T-cell (primary cell): Measurements from ENCODE around the gene TTC7B. TPM values are rescaled to one million over a fixed set of nuclear protein-coding genes. Genes with fewer than 3 reads are reported as not detected.

Source experiments
- ATAC-seq, 4 experiments: fragments of 200-7000 bp in 3 of 4; fragments of 150-1000 bp in 1 of 4; cut with Tn5 transposase; replicated peaks in 1 of 4; 1 replicate in 3 of 4; 2 replicates in 1 of 4; pipeline ENCODE4 v1.10.0; 2021; ENCODE audit warnings: moderate library complexity in 3 of 4, mild to moderate bottlenecking in 2 of 4, moderate number of reproducible peaks in 1 of 4
- CTCF ChIA-PET, 2 donors: fragments of 300-600 bp; sonication (Branson Sonifier 250); formaldehyde crosslinking; loops; one replicate each; lab custom pipeline; 2022; ENCODE audit warnings: antibody characterized with exemption in 2 of 2; lab: Charles Lee
- POLR2A ChIA-PET, 2 donors: fragments of 300-600 bp; sonication (Branson Sonifier 250); formaldehyde crosslinking; loops; one replicate each; lab custom pipeline; 2022; ENCODE audit warnings: antibody characterized with exemption in 2 of 2; lab: Charles Lee
- DNase-seq, 35 experiments: peaks; one replicate each; pipeline versions ENCODE4 v3.0.0 to v3.0.0-alpha.2; 2013 to 2023
- H3K27ac ChIP-seq: one replicate; pipeline ENCODE4 v1.5.1; 2013; ENCODE audit warnings: low read length
- H3K27me3 ChIP-seq, 2 experiments: replicated peaks in 1 of 2; 1 replicate in 1 of 2; 2 replicates in 1 of 2; pipeline versions ENCODE4 v1.6.1 to v1.7.0; 2013; ENCODE audit warnings: low read length in 1 of 2, mixed read lengths in 1 of 2; ENCODE audit not compliant: control insufficient read depth in 2 of 2, insufficient read depth in 2 of 2; ENCODE audit errors: extremely low read depth in 1 of 2
- H3K36me3 ChIP-seq, 2 donors: 1 replicate in 1 of 2; 2 replicates in 1 of 2; pipeline versions ENCODE4 v1.6.1 to v1.7.0; 2013; ENCODE audit warnings: low read length in 1 of 2; ENCODE audit not compliant: control insufficient read depth in 2 of 2, insufficient read depth in 1 of 2; ENCODE audit errors: extremely low read depth in 1 of 2
- H3K4me1 ChIP-seq, 2 experiments: 1 replicate in 1 of 2; 2 replicates in 1 of 2; pipeline versions ENCODE4 v1.6.1 to v1.7.0; 2013; ENCODE audit warnings: low read length in 2 of 2, mixed read lengths in 1 of 2; ENCODE audit not compliant: insufficient read depth in 2 of 2, control insufficient read depth in 1 of 2; ENCODE audit errors: extremely low read depth in 1 of 2
- H3K4me3 ChIP-seq, 2 donors: 1 replicate in 1 of 2; 2 replicates in 1 of 2; pipeline versions ENCODE4 v1.5.1 to v1.7.0; 2013; ENCODE audit warnings: mild to moderate bottlenecking in 2 of 2, low read length in 1 of 2, moderate library complexity in 1 of 2; ENCODE audit not compliant: control insufficient read depth in 1 of 2; ENCODE audit errors: extremely low read depth in 1 of 2
- H3K9me3 ChIP-seq: 2 replicates; pipeline ENCODE4 v1.7.0; 2013
- H3K27ac Mint-ChIP-seq, 2 donors: one replicate each; pipeline ENCODE4 v1.8.0; 2020 to 2021; ENCODE audit warnings: mild to moderate bottlenecking in 2 of 2, mixed read lengths in 2 of 2
- H3K27me3 Mint-ChIP-seq, 2 donors: one replicate each; pipeline ENCODE4 v1.8.0; 2021 to 2022; ENCODE audit warnings: mixed read lengths in 2 of 2
- H3K36me3 Mint-ChIP-seq: one replicate; pipeline ENCODE4 v1.8.0; 2021; ENCODE audit warnings: mixed read lengths
- H3K4me1 Mint-ChIP-seq, 3 donors: one replicate each; pipeline ENCODE4 v1.8.0; 2020 to 2022; ENCODE audit warnings: mixed read lengths in 3 of 3, mild to moderate bottlenecking in 1 of 3
- H3K4me3 Mint-ChIP-seq, 3 donors: one replicate each; pipeline ENCODE4 v1.8.0; 2020 to 2022; ENCODE audit warnings: mild to moderate bottlenecking in 3 of 3, mixed read lengths in 3 of 3, moderate library complexity in 3 of 3
- H3K9me3 Mint-ChIP-seq, 3 donors: one replicate each; pipeline ENCODE4 v1.8.0; 2020 to 2022; ENCODE audit warnings: mixed read lengths in 3 of 3
- WGBS: methylation state at CpG from one replicate; pipeline ENCODE4 v1.1.5; 2013; ENCODE audit warnings: missing lambda C conversion rate; ENCODE audit not compliant: insufficient coverage; 5-methylcytosine and 5-hydroxymethylcytosine counted together
- total RNA-seq, 35 experiments: library from RNA in 6 of 35; stranded (reverse) in 6 of 35; fragments of 120-200 nt in 1 of 35; gene quantifications; one replicate each; pipeline versions ENCODE4 v1.2.1 to v1.2.4 and lab custom pipeline; 2013 to 2026

Gene TTC7B
- total RNA-seq, 5 donors from 2014 or later (not counting 1 experiment from before 2014, with no cell fraction given): 1.5 to 2.6 (median 1.7) TPM

DNA sequence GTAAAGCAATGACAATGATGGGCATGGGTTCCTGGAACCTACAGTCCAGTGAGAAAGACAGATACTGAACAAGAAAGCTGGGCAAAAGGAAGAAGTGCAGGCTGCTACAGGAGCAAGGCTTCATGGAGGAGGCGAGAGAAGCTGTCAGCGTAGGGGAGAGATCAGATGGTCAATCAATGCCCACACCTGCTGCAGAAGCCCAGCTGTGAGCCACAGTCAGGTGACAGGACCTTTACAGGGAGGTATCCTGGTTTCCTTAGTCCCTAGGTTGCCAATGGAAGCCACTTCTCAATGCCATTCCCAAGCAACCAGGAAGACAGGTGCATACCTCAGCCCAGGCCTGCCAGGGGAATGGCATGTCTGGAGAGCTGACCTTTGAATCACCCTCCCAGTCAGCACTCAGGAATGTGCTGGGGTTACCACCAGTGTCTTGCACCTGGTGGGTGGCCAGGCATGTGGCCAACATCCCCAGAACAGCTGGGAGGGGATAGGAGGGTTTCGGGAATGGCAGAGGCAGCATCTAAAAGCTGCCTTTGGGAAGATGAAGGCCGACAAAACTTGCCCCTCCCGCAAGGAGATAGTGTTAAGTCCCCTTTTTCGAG, 170.3 kb downstream of the TTC7B start:
- Histone ChIP-seq H3K9me3 (no peaks in the 10 kb centered on the region), H3K27me3 (no peaks in the 10 kb centered on the region), H3K36me3 (no peaks in the 10 kb centered on the region), H3K4me3 (no peak overlapping the region), H3K4me1 (no peaks in the 10 kb centered on the region), H3K27ac (no peak overlapping the region)
- CTCF ChIA-PET: no interaction called here
- 87% methylated on average over 6 of the region's 6 CpGs for WGBS
- Mint-ChIP-seq H3K36me3 (no peaks in the 10 kb centered on the region), H3K4me3 (no peak overlapping the region), H3K9me3 (no peaks in the 10 kb centered on the region), H3K27me3 (no peaks in the 10 kb centered on the region), H3K4me1 (no peaks in the 10 kb centered on the region), H3K27ac (no peak overlapping the region)
- DNase-seq: no peak
- no peak for ATAC-seq
- POLR2A ChIA-PET: no interaction called here

DNA sequence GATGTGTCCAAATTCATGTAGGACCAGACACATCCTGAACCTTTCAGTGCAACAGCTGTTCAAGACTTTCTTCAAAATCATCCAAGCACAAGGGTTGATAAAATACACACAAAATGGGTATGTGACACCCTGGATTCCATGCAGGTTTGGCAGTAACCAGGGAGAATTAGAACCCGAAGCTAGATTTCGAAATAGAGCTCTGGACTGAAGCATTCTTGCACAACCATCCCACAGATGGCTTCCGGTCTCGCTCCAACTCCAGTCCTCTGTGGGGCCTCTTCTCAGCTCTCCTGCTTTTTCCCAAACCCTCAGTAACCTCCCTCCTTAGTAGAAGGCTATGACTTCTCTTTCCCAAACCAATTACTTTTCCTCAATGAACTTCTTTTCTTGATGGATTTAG, 171.3 kb downstream of the TTC7B start:
- Mint-ChIP-seq H3K36me3 (no peaks in the 10 kb centered on the region), H3K27me3 (no peaks in the 10 kb centered on the region), H3K4me1 (no peaks in the 10 kb centered on the region), H3K9me3 (no peaks in the 10 kb centered on the region), H3K4me3 (no peak overlapping the region), H3K27ac (no peak overlapping the region)
- Histone ChIP-seq H3K4me1 (no peaks in the 10 kb centered on the region), H3K4me3 (no peak overlapping the region), H3K27me3 (no peaks in the 10 kb centered on the region), H3K36me3 (no peaks in the 10 kb centered on the region), H3K9me3 (no peaks in the 10 kb centered on the region), H3K27ac (no peak overlapping the region)
- DNase-seq (no peak), ATAC-seq (no peak)
- WGBS: 85% methylated on average over 4 of the region's 4 CpGs
- ChIA-PET POLR2A (no interaction called here), CTCF (no interaction called here)

DNA sequence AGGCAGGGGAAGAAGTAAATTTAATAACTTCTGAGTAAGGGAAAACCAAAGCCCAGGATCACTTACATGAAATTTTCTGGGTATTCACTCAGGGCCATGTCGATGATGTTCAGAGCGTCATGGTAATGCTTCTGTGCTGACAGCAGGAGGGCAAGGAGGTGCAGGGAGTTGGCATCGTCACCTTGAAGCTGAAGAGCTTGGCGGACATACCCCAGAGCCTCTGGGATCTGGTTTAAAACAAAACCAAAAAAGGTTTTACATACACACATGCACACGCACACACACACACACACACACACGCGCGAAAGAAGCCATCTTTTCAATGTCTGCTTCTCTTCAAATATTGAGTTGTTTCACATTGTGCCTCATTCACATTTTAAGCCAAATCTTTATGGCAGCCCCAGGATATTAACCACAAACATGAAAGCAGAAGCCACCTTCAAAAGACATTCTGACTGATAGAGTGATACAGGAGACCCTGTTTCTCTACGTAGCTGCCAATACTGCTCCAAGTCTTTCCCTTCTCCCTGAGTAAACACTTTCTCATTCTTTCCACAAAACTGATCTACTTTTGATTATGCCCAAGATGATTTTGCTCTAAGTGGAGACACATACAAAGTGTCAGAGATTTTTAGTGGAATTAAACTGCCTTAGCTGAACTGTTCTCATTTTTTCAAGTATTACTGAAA, 172.1 kb downstream of the TTC7B start:
- Histone ChIP-seq H3K36me3 (no peaks in the 10 kb centered on the region), H3K9me3 (no peaks in the 10 kb centered on the region), H3K27me3 (no peaks in the 10 kb centered on the region), H3K27ac (no peak overlapping the region), H3K4me3 (no peak overlapping the region), H3K4me1 (no peaks in the 10 kb centered on the region)
- H3K9me3 Mint-ChIP-seq: no peaks in the 10 kb centered on the region
- H3K27me3 Mint-ChIP-seq: no peaks in the 10 kb centered on the region
- WGBS: 77% methylated on average over 8 of the region's 9 CpGs
- no peak overlapping the region for H3K4me3 Mint-ChIP-seq
- no peaks in the 10 kb centered on the region for H3K36me3 Mint-ChIP-seq
- H3K4me1 Mint-ChIP-seq: no peaks in the 10 kb centered on the region
- DNase-seq (no peak), ATAC-seq (no peak)
- H3K27ac Mint-ChIP-seq: no peak overlapping the region
- CTCF ChIA-PET: no interaction called here
- POLR2A ChIA-PET: no interaction called here

DNA sequence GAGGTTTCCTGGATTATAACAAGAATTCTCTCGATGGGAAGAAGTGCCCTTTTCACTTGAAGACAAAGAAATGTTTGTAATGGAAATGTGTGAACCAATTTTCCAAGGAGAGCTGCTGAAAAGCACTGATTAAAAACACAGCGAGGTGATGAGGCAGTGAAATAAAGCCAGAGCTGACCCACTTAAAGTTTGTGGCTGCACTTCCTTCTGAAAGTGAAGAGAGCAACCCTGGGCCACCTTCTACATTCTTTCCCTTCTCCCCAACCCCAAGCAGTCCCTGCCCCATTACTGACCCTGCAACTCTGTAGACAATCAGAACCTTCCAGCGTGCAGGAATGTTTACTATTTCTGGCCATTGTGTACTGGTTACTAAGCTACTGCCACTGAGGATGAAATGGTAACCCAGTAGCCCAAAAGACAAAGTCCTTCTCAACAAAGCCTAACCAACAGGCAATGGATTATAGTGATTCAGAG, 173.9 kb downstream of the TTC7B start:
- Histone ChIP-seq H3K36me3 (no peaks in the 10 kb centered on the region), H3K4me3 (no peak overlapping the region), H3K27me3 (no peaks in the 10 kb centered on the region), H3K9me3 (no peaks in the 10 kb centered on the region), H3K4me1 (no peaks in the 10 kb centered on the region), H3K27ac (no peak overlapping the region)
- no peak overlapping the region for H3K27ac Mint-ChIP-seq
- 67% methylated on average over 1 of the region's 3 CpGs for WGBS
- ATAC-seq (no peak), DNase-seq (no peak)
- no peaks in the 10 kb centered on the region for H3K9me3 Mint-ChIP-seq
- POLR2A ChIA-PET: no interaction called here
- H3K4me1 Mint-ChIP-seq: no peaks in the 10 kb centered on the region
- no peaks in the 10 kb centered on the region for H3K27me3 Mint-ChIP-seq
- no peaks in the 10 kb centered on the region for H3K36me3 Mint-ChIP-seq
- CTCF ChIA-PET: no interaction called here
- H3K4me3 Mint-ChIP-seq: no peak overlapping the region

DNA sequence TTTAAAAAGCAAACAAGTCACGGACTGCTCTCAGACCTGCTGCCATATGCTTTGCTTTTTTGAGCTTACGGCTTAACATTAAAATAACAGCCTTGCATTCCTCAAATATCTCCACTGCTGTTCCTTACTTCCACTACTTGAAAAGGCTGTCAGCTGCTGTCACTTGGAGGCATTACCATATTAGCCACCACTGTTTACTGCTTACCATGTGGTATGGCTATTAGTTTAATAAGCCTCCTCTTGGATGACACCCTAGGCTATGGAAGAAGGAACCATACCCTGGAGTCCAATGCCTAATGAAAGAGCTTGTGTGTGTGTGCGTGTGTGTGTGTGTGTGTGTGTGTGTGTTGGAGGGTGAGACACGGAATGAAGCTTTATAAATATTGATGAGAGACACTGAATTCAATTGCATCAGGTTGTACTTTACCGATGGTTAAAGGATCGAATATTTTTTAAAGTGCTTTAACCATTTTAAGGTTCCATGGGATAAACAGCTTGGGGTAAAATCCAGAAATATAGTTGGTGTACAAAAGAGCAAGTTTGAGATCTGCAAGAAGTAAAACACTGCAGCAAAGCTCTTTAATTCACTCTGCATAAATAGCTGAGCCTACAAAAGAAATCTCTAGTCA, 174.5 kb downstream of the TTC7B start:
- Mint-ChIP-seq H3K27ac (no peak overlapping the region), H3K4me1 (no peaks in the 10 kb centered on the region), H3K4me3 (no peak overlapping the region), H3K9me3 (no peaks in the 10 kb centered on the region), H3K36me3 (no peaks in the 10 kb centered on the region), H3K27me3 (no peaks in the 10 kb centered on the region)
- WGBS: 84% methylated on average over 6 of the region's 6 CpGs
- Histone ChIP-seq H3K27me3 (no peaks in the 10 kb centered on the region), H3K9me3 (no peaks in the 10 kb centered on the region), H3K4me1 (no peaks in the 10 kb centered on the region), H3K27ac (no peak overlapping the region), H3K4me3 (no peak overlapping the region), H3K36me3 (no peaks in the 10 kb centered on the region)
- DNase-seq (no peak), ATAC-seq (no peak)
- ChIA-PET POLR2A (no interaction called here), CTCF (no interaction called here)

DNA sequence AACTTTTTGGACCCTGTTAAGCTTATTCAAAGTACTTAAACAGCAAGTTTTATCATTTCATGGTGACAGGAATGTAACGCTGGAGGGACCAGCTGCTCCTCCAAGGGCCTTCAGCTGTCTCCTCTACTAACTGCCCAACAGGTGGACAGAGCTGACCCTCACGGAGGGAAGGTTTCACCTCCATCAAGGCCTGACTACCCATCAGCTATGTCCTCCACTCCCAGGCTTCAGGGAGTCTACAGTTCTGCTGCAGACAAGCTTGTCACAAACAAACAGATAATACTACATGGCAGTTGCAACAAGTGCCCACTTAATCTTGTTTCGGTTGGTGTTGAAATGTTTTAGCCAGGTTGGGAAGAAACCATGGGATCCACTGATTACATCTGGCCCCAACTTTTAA, 175.1 kb downstream of the TTC7B start:
- CTCF ChIA-PET: no interaction called here

More for the DNA sequence above, 175.1 kb downstream of the TTC7B start:
- no peaks in the 10 kb centered on the region for H3K36me3 Mint-ChIP-seq
- no peak overlapping the region for H3K27ac ChIP-seq
- no peak overlapping the region for H3K4me3 Mint-ChIP-seq
- H3K4me3 ChIP-seq: no peak overlapping the region
- no peak overlapping the region for H3K27ac Mint-ChIP-seq
- H3K9me3 Mint-ChIP-seq: no peaks in the 10 kb centered on the region
- no peaks in the 10 kb centered on the region for H3K36me3 ChIP-seq
- no peaks in the 10 kb centered on the region for H3K4me1 ChIP-seq
- no peaks in the 10 kb centered on the region for H3K4me1 Mint-ChIP-seq
- H3K27me3 ChIP-seq: no peaks in the 10 kb centered on the region
- H3K9me3 ChIP-seq: no peaks in the 10 kb centered on the region
- POLR2A ChIA-PET: no interaction called here
- ATAC-seq (no peak), DNase-seq (no peak)
- 100% methylated on average over 2 of the region's 3 CpGs for WGBS
- no peaks in the 10 kb centered on the region for H3K27me3 Mint-ChIP-seq
